Measurements from ENCODE around the gene ARSK. TPM values are rescaled to one million over a fixed set of nuclear protein-coding genes. Genes with fewer than 3 reads are reported as not detected.

Gene ARSK
- total and polyA plus RNA-seq, 2 of the 4 experiments (the other 2 are of a cell fraction): 15.1 to 22.0 TPM

- H4K5ac ChIP-seq (ENCODE audit: low read depth, low read length): no peak overlapping the region
- no peak overlapping the region for H3K14ac ChIP-seq (replicated peaks; ENCODE audit: low read depth, low read length)
- H3K9me1 ChIP-seq (ENCODE audit: insufficient read depth, low read length): peaks cover 5% of the 10 kb centered on the region; the same call in 1 of the 2 replicates
- no peak overlapping the region for H2BK20ac ChIP-seq (ENCODE audit: low read depth, low read length)
- no peak overlapping the region for H2BK15ac ChIP-seq (ENCODE audit: low read depth, low read length)
- no peak overlapping the region for H3K4me3 ChIP-seq (ENCODE audit: insufficient read depth, low read depth, low read length)
- TF ChIP-seq POLR2A (IDR thresholded peaks at IDR 0.05; ENCODE audit: low read depth, low read length) (no peak), RCOR1 (IDR thresholded peaks at IDR 0.05; ENCODE audit: insufficient replicate concordance, low read length) (no peak), CHD1 (IDR thresholded peaks at IDR 0.05; ENCODE audit: low read depth, low read length) (no peak), FOS (IDR thresholded peaks at IDR 0.05; ENCODE audit: low read depth, low read length) (no peak), CTCF (conservative IDR thresholded peaks at IDR 0.05; ENCODE audit: low read depth, low read length) (no peak), ELK1 (IDR thresholded peaks at IDR 0.05; ENCODE audit: borderline replicate concordance, low read depth, low read length) (no peak), NFE2L2 (IDR thresholded peaks at IDR 0.05; ENCODE audit: low read depth, low read length) (no peak), MAZ (IDR thresholded peaks at IDR 0.05; ENCODE audit: borderline replicate concordance, low read depth, low read length) (no peak), BHLHE40 (IDR thresholded peaks at IDR 0.05; ENCODE audit: low read depth, low read length) (no peak), RFX5 (IDR thresholded peaks at IDR 0.05; ENCODE audit: low read depth, low read length) (no peak), RAD21 (IDR thresholded peaks at IDR 0.05; ENCODE audit: low read length) (no peak), MXI1 (IDR thresholded peaks at IDR 0.05; ENCODE audit: borderline replicate concordance, low read depth, low read length) (no peak), CEBPB (IDR thresholded peaks at IDR 0.05; ENCODE audit: low read depth, low read length) (no peak), SMC3 (IDR thresholded peaks at IDR 0.05; ENCODE audit: low read depth, low read length) (no peak), MAFK (IDR thresholded peaks at IDR 0.05; ENCODE audit: low read depth, low read length) (no peak)
- TF ChIP-seq, protein P1, sequence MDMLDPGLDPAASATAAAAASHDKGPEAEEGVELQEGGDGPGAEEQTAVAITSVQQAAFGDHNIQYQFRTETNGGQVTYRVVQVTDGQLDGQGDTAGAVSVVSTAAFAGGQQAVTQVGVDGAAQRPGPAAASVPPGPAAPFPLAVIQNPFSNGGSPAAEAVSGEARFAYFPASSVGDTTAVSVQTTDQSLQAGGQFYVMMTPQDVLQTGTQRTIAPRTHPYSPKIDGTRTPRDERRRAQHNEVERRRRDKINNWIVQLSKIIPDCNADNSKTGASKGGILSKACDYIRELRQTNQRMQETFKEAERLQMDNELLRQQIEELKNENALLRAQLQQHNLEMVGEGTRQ (IDR thresholded peaks at IDR 0.05; ENCODE audit: low read depth, low read length): no peak
- in situ Hi-C loops (cut with MboI; ENCODE audit: low sequenced_read_pairs) (no loop called here), dilution Hi-C loops (cut with HindIII; ENCODE audit: low sequenced_read_pairs, unreplicated experiment) (no loop called here), intact Hi-C loops (cut with micrococcal nuclease) (no loop called here)
- no peak overlapping the region for H3K23ac ChIP-seq (ENCODE audit: low read depth, low read length)
- H4K20me1 ChIP-seq (ENCODE audit: insufficient read depth, low read length): no peaks in the 10 kb centered on the region
- H2BK120ac ChIP-seq (ENCODE audit: low read depth, low read length): no peak overlapping the region
- no peak overlapping the region for H4K91ac ChIP-seq (ENCODE audit: insufficient read depth, low read depth, low read length)
- DNase-seq (no peak), ATAC-seq (ENCODE audit: low read depth) (no peak)
- H2AFZ ChIP-seq (replicated peaks; ENCODE audit: low read length, poor library complexity): no peak overlapping the region
- no peak overlapping the region for H3K4me2 ChIP-seq (ENCODE audit: low read depth, low read length)
- H3K27ac ChIP-seq (ENCODE audit: insufficient read depth, low read length): no peak overlapping the region
- BruUV-seq (replicated peaks): no TSS peak
- H3K9me3 ChIP-seq (ENCODE audit: control insufficient read depth, insufficient read depth, low read length): no peaks in the 10 kb centered on the region
- H2BK5ac ChIP-seq (ENCODE audit: low read depth, low read length, poor library complexity, severe bottlenecking): no peak overlapping the region
- H3K79me1 ChIP-seq (ENCODE audit: low read depth in 1 of 2, low read length in 2 of 2): peaks cover 20 to 38% of the 10 kb centered on the region in 2 experiments
- no peaks in the 10 kb centered on the region for H3K27me3 ChIP-seq (ENCODE audit: control insufficient read depth, insufficient read depth, low read length)
- POLR2A ChIA-PET (ENCODE audit: unreplicated experiment): no interaction called here
- no peak overlapping the region for H3K9ac ChIP-seq (ENCODE audit: low read depth, low read length)
- no peak overlapping the region for H2AK5ac ChIP-seq (ENCODE audit: low read depth, low read length)
- H2AK9ac ChIP-seq (replicated peaks; ENCODE audit: low read depth, low read length, poor library complexity): no peak overlapping the region
- no peak overlapping the region for H3K4ac ChIP-seq (ENCODE audit: low read depth, low read length)
- no peaks in the 10 kb centered on the region; the same call in 1 of the 2 replicates for H3K4me1 ChIP-seq (ENCODE audit: control insufficient read depth, insufficient read depth, low read length)
- no peak overlapping the region for H3K18ac ChIP-seq (ENCODE audit: low read depth, low read length)
- CTCF ChIA-PET: interaction anchor here (0.8 kb wide), 1 partner anchor 10 kb away, joined by 3 read pairs; no protein-coding TSS in a partner anchor
- no peak overlapping the region for H4K8ac ChIP-seq (ENCODE audit: low read depth in 2 of 2, low read length in 2 of 2)
- H3K56ac ChIP-seq (ENCODE audit: extremely low read depth, insufficient read depth, low read length): no peak overlapping the region
- peaks cover 13% of the 10 kb centered on the region for H3K36me3 ChIP-seq (ENCODE audit: control insufficient read depth, insufficient read depth, low read length)
These were observed 26.3 kb upstream of the ARSK start for GRCh38 chr5:95528565-95528964.
